ENCODE results near the gene MST1.
A peak's percentile ranks its signal among the peaks of the same experiment; 100 is the strongest.

Gene MST1

GRCh38 chr3:49689046-49689907 lies at the start of gene MST1, which contains the start of gene RNF123:
MST1 (minus strand) TSS chr3:49689474; CDS start chr3:49688691, 783 bp downstream.
RNF123 (plus strand) TSS chr3:49689557; CDS start chr3:49691166, 1,609 bp downstream.
- DNase-seq = no peak

GRCh38 chr3:49738067-49738713 lies 48.9 kb upstream of the MST1 start:
- DNase-seq = no peak

- no peak for DNase-seq
Measured at GRCh38 chr3:49734752-49735151, 45.5 kb upstream of the MST1 start.

GRCh38 chr3:49733551-49733950 lies 44.3 kb upstream of the MST1 start:
- no peak for DNase-seq

GRCh38 chr3:49732597-49732996 lies 43.3 kb upstream of the MST1 start:
- DNase-seq = no peak

GRCh38 chr3:49729966-49730609 lies 40.8 kb upstream of the MST1 start:
- DNase-seq = no peak

- no peak for DNase-seq
Measured at GRCh38 chr3:49727924-49728361, 38.7 kb upstream of the MST1 start.

- no peak for DNase-seq
Measured at GRCh38 chr3:49727154-49727923, 38.1 kb upstream of the MST1 start.

- DNase-seq = no peak
Measured at GRCh38 chr3:49725906-49726681, 36.8 kb upstream of the MST1 start.

- no peak for DNase-seq
Measured at GRCh38 chr3:49724586-49724985, 35.3 kb upstream of the MST1 start.

GRCh38 chr3:49723628-49724551 lies 34.6 kb upstream of the MST1 start, which contains the start of gene GMPPB:
GMPPB (minus strand) TSS chr3:49723951; CDS start chr3:49723726, 225 bp downstream.
- DNase-seq = peak; percentile 69

- peak; percentile 8 for DNase-seq
Measured at GRCh38 chr3:49723296-49723627, 34.0 kb upstream of the MST1 start.

GRCh38 chr3:49722896-49723295 lies 33.6 kb upstream of the MST1 start:
- no peak for DNase-seq

- DNase-seq = no peak
Measured at GRCh38 chr3:49721896-49722781, 32.9 kb upstream of the MST1 start.

- no peak for DNase-seq
Measured at GRCh38 chr3:49721596-49721895, 32.3 kb upstream of the MST1 start.

- no peak for DNase-seq
Measured at GRCh38 chr3:49720855-49721595, 31.8 kb upstream of the MST1 start.

GRCh38 chr3:49719214-49719884 lies 30.1 kb upstream of the MST1 start, which contains the start of gene AMIGO3:
AMIGO3 (minus strand) TSS chr3:49719684; CDS start chr3:49719465, 219 bp downstream.
- DNase-seq = peak; percentile 85

- DNase-seq = peak; percentile 9
Measured at GRCh38 chr3:49718858-49719213, 29.6 kb upstream of the MST1 start.
